Spleen (tissue), 11 donors: ENCODE measurements around the gene EXOC1L. TPM values are rescaled to one million over a fixed set of nuclear protein-coding genes. Genes with fewer than 3 reads are reported as not detected.

Experiments used
- DNase-seq: peaks from one replicate; pipeline ENCODE4 v3.0.0-alpha.2; 2020
- H3K27ac ChIP-seq, 8 donors: fragments of 200-600 bp; sonication (generic) in 7 of 8; 1 replicate in 4 of 8; 2 replicates in 4 of 8; pipeline versions ENCODE4 v1.5.0 to v1.8.0; 2016 to 2021; ENCODE audit warnings: inconsistent platforms in 4 of 8, mild to moderate bottlenecking in 4 of 8, moderate library complexity in 1 of 8
- H3K27me3 ChIP-seq, 7 donors: fragments of 200-600 bp; sonication (generic) in 6 of 7; replicated peaks in 1 of 7; 1 replicate in 4 of 7; 2 replicates in 3 of 7; pipeline versions ENCODE4 v1.5.0 to v1.8.0; 2016 to 2021; ENCODE audit warnings: inconsistent platforms in 3 of 7, mild to moderate bottlenecking in 1 of 7
- H3K36me3 ChIP-seq, 6 donors: fragments of 200-600 bp; sonication (generic) in 5 of 6; 1 replicate in 4 of 6; 2 replicates in 2 of 6; pipeline versions ENCODE4 v1.5.0 to v1.8.0; 2016 to 2021; ENCODE audit warnings: inconsistent platforms in 2 of 6
- H3K4me1 ChIP-seq, 6 donors: fragments of 200-600 bp; sonication (generic) in 5 of 6; 1 replicate in 3 of 6; 2 replicates in 3 of 6; pipeline versions ENCODE4 v1.5.0 to v1.8.0; 2016 to 2021; ENCODE audit warnings: inconsistent platforms in 3 of 6
- H3K4me3 ChIP-seq, 8 donors: fragments of 200-600 bp; sonication (generic) in 7 of 8; 1 replicate in 4 of 8; 2 replicates in 4 of 8; pipeline versions ENCODE4 v1.5.0 to v1.8.0; 2016 to 2021; ENCODE audit warnings: inconsistent platforms in 4 of 8, mild to moderate bottlenecking in 4 of 8, moderate library complexity in 2 of 8
- H3K9me3 ChIP-seq, 8 donors: fragments of 200-600 bp; sonication (generic) in 7 of 8; 1 replicate in 4 of 8; 2 replicates in 4 of 8; pipeline versions ENCODE4 v1.5.0 to v1.8.0; 2016 to 2021; ENCODE audit warnings: inconsistent platforms in 4 of 8
- POLR2A ChIP-seq, 3 donors: fragments of 450-650 bp; IDR thresholded peaks; one replicate each; pipeline ENCODE4 v1.5.1; 2017; ENCODE audit warnings: antibody characterized with exemption in 3 of 3, mild to moderate bottlenecking in 1 of 3
- POLR2AphosphoS5 ChIP-seq, 3 donors: sonication (generic); formaldehyde crosslinking; IDR thresholded peaks; one replicate each; pipeline ENCODE4 v1.5.1; 2017; ENCODE audit warnings: antibody characterized with exemption in 3 of 3
- WGBS, 5 donors: extraction: QIAGEN DNeasy Blood & Tissue Kit in 3 of 5; methylation state at CpG; one replicate each; pipeline versions ENCODE4 v1.1.5 to v1.1.7; 2013 to 2018; 5-methylcytosine and 5-hydroxymethylcytosine counted together
- intact Hi-C: fragments of 100-400 bp; cut with DNase I; formaldehyde crosslinking; loops from one replicate; pipeline ENCODE4 v1.15.0; 2023; ENCODE audit warnings: low total_unique reads
- polyA plus RNA-seq, 3 donors: library from polyadenylated mRNA; stranded (reverse); fragments of 200-250 nt; gene quantifications; one replicate each; pipeline ENCODE4 v1.2.1, GENCODE V29; 2013
- total RNA-seq, 7 donors: library from RNA; depleted of rRNA in 3 of 7; stranded (reverse); fragments of >200 nt in 3 of 7; fragmentation: NEBNext Ultra II Directional in 4 of 7; extraction: Animal tissue kit (Norgen Biotek cat#: 25700) in 4 of 7; gene quantifications; one replicate each; pipeline versions ENCODE4 v1.1.0 to v1.2.1, GENCODE V29; 2016 to 2021
- TF ChIP-seq, protein P1 (sequence below), 11 experiments: fragments of 200-600 bp in 7 of 11; fragments of 450-650 bp in 4 of 11; sonication (generic) in 4 of 11; IDR thresholded peaks in 8 of 11; conservative IDR thresholded peaks in 3 of 11; 1 replicate in 7 of 11; 2 replicates in 4 of 11; pipeline versions ENCODE4 v1.4.0 to v1.8.0; 2016 to 2021; ENCODE audit warnings: antibody characterized with exemption in 11 of 11, inconsistent platforms in 4 of 11, mild to moderate bottlenecking in 1 of 11
- donor health status: healthy with polysubstance abuse.
- donor health status: DM: no; HTN: no; CAD: no; lungs with moderate emphysema.
- donor health status: DM: no; HTN: no; CAD: no.
- donor health status: Bipolar disorder and iron deficiency.
- donor health status: healthy.
- donor health status: DM: no; HTN: no; CAD: no.
- donor health status: DM: yes; HTN: yes; CAD: no.

Gene EXOC1L
- total and polyA plus RNA-seq, 10 donors: not detected

DNA sequence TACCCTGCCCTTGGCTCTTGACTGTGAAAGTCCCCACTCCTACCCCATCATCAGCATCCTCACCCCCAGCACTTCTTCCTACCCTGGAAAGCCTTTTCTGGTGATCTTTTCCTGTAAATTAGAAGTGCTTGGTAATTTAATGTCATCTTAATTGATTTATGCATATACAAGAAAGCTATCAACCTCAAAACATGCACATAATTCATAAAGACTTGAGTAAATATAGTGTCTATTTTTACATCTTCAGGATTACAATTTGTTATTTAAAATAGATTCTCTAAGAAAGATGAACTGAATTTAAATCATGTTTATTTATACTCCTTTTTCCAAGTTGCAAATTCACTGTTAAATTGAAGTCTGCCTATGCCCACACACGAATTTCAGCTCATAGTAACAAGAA is 36.0 kb upstream of the EXOC1L start:
- Histone ChIP-seq H3K4me3 (no peak overlapping the region), H3K27ac (no peak overlapping the region), H3K9me3 (no peaks in the 10 kb centered on the region), H3K4me1 (no peaks in the 10 kb centered on the region), H3K36me3 (no peaks in the 10 kb centered on the region), H3K27me3 (no peaks in the 10 kb centered on the region)
- WGBS, 5 donors: 43 to 64% (median 49%) methylated on average over 1 of the region's 1 CpG
- no peak for DNase-seq
- intact Hi-C loops: no loop called here
- TF ChIP-seq POLR2AphosphoS5 (IDR thresholded peaks at IDR 0.05) (no peak), POLR2A (IDR thresholded peaks at IDR 0.05) (no peak)

DNA sequence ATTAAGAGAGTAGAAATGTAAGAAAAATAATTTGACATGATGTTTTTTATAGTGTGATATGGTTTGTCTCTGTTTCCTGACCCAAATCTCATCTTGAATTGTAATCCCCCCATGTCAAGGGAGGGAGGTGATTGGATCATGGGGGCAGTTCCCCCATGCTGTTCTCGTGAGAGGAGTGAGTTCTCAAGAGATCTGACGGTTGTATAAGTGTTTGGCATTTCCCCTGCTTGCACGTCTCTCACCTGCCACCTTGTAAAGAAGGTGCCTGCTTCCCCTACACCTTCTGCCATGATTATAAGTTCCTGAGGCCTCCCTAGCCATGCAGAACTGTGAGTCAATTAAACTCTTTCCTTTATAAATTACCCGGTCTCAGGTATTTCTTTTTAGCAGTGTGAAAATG is 34.8 kb upstream of the EXOC1L start:
- Histone ChIP-seq H3K27me3 (no peaks in the 10 kb centered on the region), H3K36me3 (no peaks in the 10 kb centered on the region), H3K9me3 (no peaks in the 10 kb centered on the region), H3K4me1 (no peaks in the 10 kb centered on the region), H3K4me3 (no peak overlapping the region), H3K27ac (no peak overlapping the region)
- WGBS, 5 donors: 62 to 70% (median 66%) methylated on average over 4 of the region's 4 CpGs
- DNase-seq: no peak
- intact Hi-C loops: no loop called here
- TF ChIP-seq POLR2A (IDR thresholded peaks at IDR 0.05): no peak
- no peak for TF ChIP-seq POLR2AphosphoS5 (IDR thresholded peaks at IDR 0.05)
- TF ChIP-seq, protein P1, sequence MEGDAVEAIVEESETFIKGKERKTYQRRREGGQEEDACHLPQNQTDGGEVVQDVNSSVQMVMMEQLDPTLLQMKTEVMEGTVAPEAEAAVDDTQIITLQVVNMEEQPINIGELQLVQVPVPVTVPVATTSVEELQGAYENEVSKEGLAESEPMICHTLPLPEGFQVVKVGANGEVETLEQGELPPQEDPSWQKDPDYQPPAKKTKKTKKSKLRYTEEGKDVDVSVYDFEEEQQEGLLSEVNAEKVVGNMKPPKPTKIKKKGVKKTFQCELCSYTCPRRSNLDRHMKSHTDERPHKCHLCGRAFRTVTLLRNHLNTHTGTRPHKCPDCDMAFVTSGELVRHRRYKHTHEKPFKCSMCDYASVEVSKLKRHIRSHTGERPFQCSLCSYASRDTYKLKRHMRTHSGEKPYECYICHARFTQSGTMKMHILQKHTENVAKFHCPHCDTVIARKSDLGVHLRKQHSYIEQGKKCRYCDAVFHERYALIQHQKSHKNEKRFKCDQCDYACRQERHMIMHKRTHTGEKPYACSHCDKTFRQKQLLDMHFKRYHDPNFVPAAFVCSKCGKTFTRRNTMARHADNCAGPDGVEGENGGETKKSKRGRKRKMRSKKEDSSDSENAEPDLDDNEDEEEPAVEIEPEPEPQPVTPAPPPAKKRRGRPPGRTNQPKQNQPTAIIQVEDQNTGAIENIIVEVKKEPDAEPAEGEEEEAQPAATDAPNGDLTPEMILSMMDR (IDR thresholded peaks at IDR 0.05 in 8 of 11, conservative IDR thresholded peaks at IDR 0.05 in 3 of 11): no peak

DNA sequence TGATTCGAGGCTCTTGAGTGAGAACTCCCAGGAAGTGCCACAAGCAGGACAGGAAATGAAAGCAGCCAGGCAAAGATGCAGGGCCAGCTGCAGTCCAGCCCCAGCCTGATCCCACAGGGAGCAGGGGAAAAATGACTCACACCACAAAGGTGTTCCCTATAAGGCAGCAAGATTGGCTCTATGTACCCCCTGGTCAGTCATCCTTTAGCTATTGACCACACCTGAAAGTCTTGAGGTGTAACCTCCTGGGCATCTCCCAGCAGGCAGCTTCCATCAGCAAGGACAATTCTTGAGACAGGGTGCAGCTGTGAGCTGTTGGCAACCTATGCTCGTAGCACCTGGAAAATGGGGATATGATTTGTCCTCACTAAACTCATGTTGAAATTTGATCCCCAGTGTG is 27.9 kb upstream of the EXOC1L start:
- Histone ChIP-seq H3K27me3 (peaks cover 0 to 48% (median 20%) of the 10 kb centered on the region in 7 donors), H3K4me3 (no peak overlapping the region), H3K27ac (no peak overlapping the region), H3K9me3 (no peaks in the 10 kb centered on the region), H3K36me3 (no peaks in the 10 kb centered on the region), H3K4me1 (peaks cover 0 to 4% (median 0%) of the 10 kb centered on the region in 6 donors)
- DNase-seq: no peak
- intact Hi-C loops: no loop called here
- WGBS, 5 donors: 63 to 75% (median 67%) methylated on average over 2 of the region's 2 CpGs
- no peak for TF ChIP-seq POLR2AphosphoS5 (IDR thresholded peaks at IDR 0.05)
- TF ChIP-seq POLR2A (IDR thresholded peaks at IDR 0.05): no peak
- TF ChIP-seq, protein P1 (IDR thresholded peaks at IDR 0.05 in 8 of 11, conservative IDR thresholded peaks at IDR 0.05 in 3 of 11): no peak

DNA sequence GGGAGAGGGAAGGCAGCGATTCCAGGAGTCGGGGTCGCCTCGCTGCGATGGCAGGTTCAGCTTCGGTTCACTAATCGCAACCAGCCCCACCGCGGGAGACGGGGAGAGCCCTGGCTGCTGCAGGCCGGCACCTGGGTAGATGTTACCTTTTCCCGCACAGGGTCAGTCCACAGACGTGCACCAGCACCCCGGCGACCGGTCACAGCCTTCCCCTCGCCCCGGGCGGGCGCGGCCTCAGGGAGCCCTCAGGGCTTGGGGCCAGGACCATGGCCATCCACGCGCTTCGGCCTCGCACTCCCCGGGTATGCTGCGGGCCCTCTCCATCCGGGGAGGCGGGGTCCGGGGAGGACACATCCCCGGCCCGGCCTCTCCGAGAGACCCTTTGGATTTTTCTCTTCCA is 26.1 kb upstream of the EXOC1L start:
- H3K9me3 ChIP-seq: no peaks in the 10 kb centered on the region
- 5 to 23% (median 8%) methylated on average over 18 to 33 of the region's 33 CpGs for WGBS, 5 donors
- H3K4me3 ChIP-seq: peak overlapping the region in 1 of 8 donors; percentile 24
- intact Hi-C loops: no loop called here
- no peaks in the 10 kb centered on the region for H3K36me3 ChIP-seq
- H3K4me1 ChIP-seq: peaks cover 0 to 4% (median 0%) of the 10 kb centered on the region in 6 donors
- H3K27me3 ChIP-seq: peaks cover 0 to 50% (median 27%) of the 10 kb centered on the region in 7 donors
- peak; percentile 71 for DNase-seq
- TF ChIP-seq, protein P1 (IDR thresholded peaks at IDR 0.05 in 8 of 11, conservative IDR thresholded peaks at IDR 0.05 in 3 of 11): no peak
- TF ChIP-seq POLR2A (IDR thresholded peaks at IDR 0.05): no peak
- no peak for TF ChIP-seq POLR2AphosphoS5 (IDR thresholded peaks at IDR 0.05)
- H3K27ac ChIP-seq: no peak overlapping the region

DNA sequence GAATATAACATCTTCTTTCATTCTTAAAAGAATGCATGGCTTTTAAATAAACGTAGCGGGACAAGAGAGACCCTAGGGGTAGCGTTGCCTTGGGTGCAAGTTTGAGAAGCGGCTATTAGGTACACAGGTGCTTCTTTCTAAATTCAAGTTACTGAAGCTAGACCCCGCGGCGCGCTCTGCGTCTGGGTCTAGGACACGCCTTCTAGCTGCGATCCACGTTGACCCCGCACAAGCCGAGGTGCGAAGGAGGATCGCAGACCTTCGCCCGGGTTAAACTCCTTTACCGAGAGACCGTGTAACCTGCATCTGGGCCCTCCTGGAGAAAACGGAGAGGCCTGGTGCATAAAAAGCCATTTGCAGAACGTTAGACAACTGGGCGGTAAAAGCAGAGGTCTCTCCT is 25.5 kb upstream of the EXOC1L start:
- no peaks in the 10 kb centered on the region for H3K36me3 ChIP-seq
- no peak for TF ChIP-seq POLR2AphosphoS5 (IDR thresholded peaks at IDR 0.05)
- TF ChIP-seq, protein P1 (IDR thresholded peaks at IDR 0.05 in 8 of 11, conservative IDR thresholded peaks at IDR 0.05 in 3 of 11): no peak
- TF ChIP-seq POLR2A (IDR thresholded peaks at IDR 0.05): no peak
- DNase-seq: no peak
- WGBS, 5 donors: 58 to 65% (median 59%) methylated on average over 23 of the region's 23 CpGs
- intact Hi-C loops: no loop called here
- no peak overlapping the region for H3K4me3 ChIP-seq
- peaks cover 0 to 50% (median 27%) of the 10 kb centered on the region in 7 donors for H3K27me3 ChIP-seq
- H3K27ac ChIP-seq: no peak overlapping the region
- peaks cover 0 to 4% (median 0%) of the 10 kb centered on the region in 6 donors for H3K4me1 ChIP-seq
- no peaks in the 10 kb centered on the region for H3K9me3 ChIP-seq
